Measurements from ENCODE around the gene CDT1. TPM values are rescaled to one million over a fixed set of nuclear protein-coding genes. Genes with fewer than 3 reads are reported as not detected.

CDT1 gene
- total RNA-seq, 1 experiment from 2014 or later = 43.0 TPM

GRCh38 chr16:88804552-88805339 is 1.2 kb downstream of the CDT1 start:
- H2AFZ ChIP-seq (ENCODE audit: low read length) = no peak overlapping the region
- POLR2A ChIA-PET (ENCODE audit: unreplicated experiment) = no interaction called here
- peaks cover 32% of the 10 kb centered on the region for H3K79me2 ChIP-seq (ENCODE audit: low read length)
- H3K36me3 ChIP-seq (ENCODE audit: low read depth, low read length) = peaks cover 12% of the 10 kb centered on the region; the same call in 1 of the 2 replicates
- CTCF ChIA-PET = no interaction called here
- H3K4me3 ChIP-seq (ENCODE audit: low read length) = peak overlapping the region; percentile 82
- peak overlapping the region; percentile 95 for H3K4me2 ChIP-seq (ENCODE audit: low read length)
- H3K4me1 ChIP-seq (ENCODE audit: insufficient read depth, low read length) = peaks cover 7% of the 10 kb centered on the region; the same call in 1 of the 2 replicates
- ATAC-seq (peak; percentile 55), DNase-seq (peak; percentile 39)
- peak overlapping the region; percentile 90 for H3K9ac ChIP-seq (ENCODE audit: low read length)
- H3K27me3 ChIP-seq (ENCODE audit: low read length) = no peaks in the 10 kb centered on the region
- no peaks in the 10 kb centered on the region for H3F3A ChIP-seq (ENCODE audit: low read length, unreplicated experiment)
- peak overlapping the region; percentile 20; the same call in 1 of the 2 replicates for H3K27ac ChIP-seq (ENCODE audit: low read length)
- peaks cover 8% of the 10 kb centered on the region; the same call in 1 of the 2 replicates for H4K20me1 ChIP-seq (ENCODE audit: low read length)
- TF ChIP-seq EZH2 (IDR thresholded peaks at IDR 0.05; ENCODE audit: low read length, unreplicated experiment) (no peak), EZH2phosphoT487 (IDR thresholded peaks at IDR 0.05; ENCODE audit: borderline replicate concordance, low read length) (no peak), CTCF (conservative IDR thresholded peaks at IDR 0.05; ENCODE audit: low read depth, low read length) (no peak)
- intact Hi-C loops (cut with micrococcal nuclease) = no loop called here
- no TSS peak for BruUV-seq (replicated peaks)
- H3K9me3 ChIP-seq (ENCODE audit: low read length) = no peaks in the 10 kb centered on the region
- no peaks in the 10 kb centered on the region for H3K9me2 ChIP-seq (replicated peaks; ENCODE audit: low read length)

- TF ChIP-seq EZH2phosphoT487 (IDR thresholded peaks at IDR 0.05; ENCODE audit: borderline replicate concordance, low read length) (no peak), EZH2 (IDR thresholded peaks at IDR 0.05; ENCODE audit: low read length, unreplicated experiment) (no peak), CTCF (conservative IDR thresholded peaks at IDR 0.05; ENCODE audit: low read depth, low read length) (no peak)
- Histone ChIP-seq H2AFZ (ENCODE audit: low read length) (no peak overlapping the region), H3K9me3 (ENCODE audit: low read length) (no peaks in the 10 kb centered on the region), H3F3A (ENCODE audit: low read length, unreplicated experiment) (no peaks in the 10 kb centered on the region), H3K79me2 (ENCODE audit: low read length) (peaks cover 37% of the 10 kb centered on the region), H3K4me1 (ENCODE audit: insufficient read depth, low read length) (peaks cover 12% of the 10 kb centered on the region), H3K36me3 (ENCODE audit: low read depth, low read length) (peaks cover 12% of the 10 kb centered on the region; the same call in 1 of the 2 replicates), H3K27ac (ENCODE audit: low read length) (no peak overlapping the region), H4K20me1 (ENCODE audit: low read length) (peaks cover 8% of the 10 kb centered on the region; the same call in 1 of the 2 replicates), H3K27me3 (ENCODE audit: low read length) (no peaks in the 10 kb centered on the region), H3K9me2 (replicated peaks; ENCODE audit: low read length) (no peaks in the 10 kb centered on the region), H3K4me2 (ENCODE audit: low read length) (peak overlapping the region; percentile 95), H3K9ac (ENCODE audit: low read length) (no peak overlapping the region), H3K4me3 (ENCODE audit: low read length) (peak overlapping the region; percentile 82)
- no peak for DNase-seq
- no peak for ATAC-seq
- no TSS peak for BruUV-seq (replicated peaks)
- ChIA-PET POLR2A (ENCODE audit: unreplicated experiment) (no interaction called here), CTCF (no interaction called here)
- intact Hi-C loops (cut with micrococcal nuclease) = no loop called here
Observed at GRCh38 chr16:88805340-88805715, 1.7 kb downstream of the CDT1 start.

GRCh38 chr16:88805887-88806393 is 2.4 kb downstream of the CDT1 start:
- H3K4me1 ChIP-seq (ENCODE audit: insufficient read depth, low read length) = peaks cover 17% of the 10 kb centered on the region
- ChIA-PET POLR2A (ENCODE audit: unreplicated experiment) (no interaction called here), CTCF (no interaction called here)
- intact Hi-C loops (cut with micrococcal nuclease) = no loop called here
- no peaks in the 10 kb centered on the region for H3K27me3 ChIP-seq (ENCODE audit: low read length)
- H2AFZ ChIP-seq (ENCODE audit: low read length) = no peak overlapping the region
- H4K20me1 ChIP-seq (ENCODE audit: low read length) = peaks cover 8% of the 10 kb centered on the region; the same call in 1 of the 2 replicates
- DNase-seq = no peak
- BruUV-seq (replicated peaks) = no TSS peak
- H3K79me2 ChIP-seq (ENCODE audit: low read length) = peaks cover 43% of the 10 kb centered on the region
- no peak overlapping the region for H3K4me3 ChIP-seq (ENCODE audit: low read length)
- H3F3A ChIP-seq (ENCODE audit: low read length, unreplicated experiment) = no peaks in the 10 kb centered on the region
- ATAC-seq = no peak
- peaks cover 12% of the 10 kb centered on the region; the same call in 1 of the 2 replicates for H3K36me3 ChIP-seq (ENCODE audit: low read depth, low read length)
- H3K4me2 ChIP-seq (ENCODE audit: low read length) = no peak overlapping the region
- TF ChIP-seq EZH2 (IDR thresholded peaks at IDR 0.05; ENCODE audit: low read length, unreplicated experiment) (no peak), EZH2phosphoT487 (IDR thresholded peaks at IDR 0.05; ENCODE audit: borderline replicate concordance, low read length) (no peak), CTCF (conservative IDR thresholded peaks at IDR 0.05; ENCODE audit: low read depth, low read length) (no peak)
- no peaks in the 10 kb centered on the region for H3K9me3 ChIP-seq (ENCODE audit: low read length)
- H3K27ac ChIP-seq (ENCODE audit: low read length) = no peak overlapping the region
- no peaks in the 10 kb centered on the region for H3K9me2 ChIP-seq (replicated peaks; ENCODE audit: low read length)
- no peak overlapping the region for H3K9ac ChIP-seq (ENCODE audit: low read length)

Measured in PC-3 (cell line).